ENCODE measurements around the gene FZD2.
"Not testable (repeated sequence)": the region's sequence is repeated elsewhere in the genome, so short reads cannot be mapped to it uniquely, and the experiment has no call there.

The FZD2 gene

DNA sequence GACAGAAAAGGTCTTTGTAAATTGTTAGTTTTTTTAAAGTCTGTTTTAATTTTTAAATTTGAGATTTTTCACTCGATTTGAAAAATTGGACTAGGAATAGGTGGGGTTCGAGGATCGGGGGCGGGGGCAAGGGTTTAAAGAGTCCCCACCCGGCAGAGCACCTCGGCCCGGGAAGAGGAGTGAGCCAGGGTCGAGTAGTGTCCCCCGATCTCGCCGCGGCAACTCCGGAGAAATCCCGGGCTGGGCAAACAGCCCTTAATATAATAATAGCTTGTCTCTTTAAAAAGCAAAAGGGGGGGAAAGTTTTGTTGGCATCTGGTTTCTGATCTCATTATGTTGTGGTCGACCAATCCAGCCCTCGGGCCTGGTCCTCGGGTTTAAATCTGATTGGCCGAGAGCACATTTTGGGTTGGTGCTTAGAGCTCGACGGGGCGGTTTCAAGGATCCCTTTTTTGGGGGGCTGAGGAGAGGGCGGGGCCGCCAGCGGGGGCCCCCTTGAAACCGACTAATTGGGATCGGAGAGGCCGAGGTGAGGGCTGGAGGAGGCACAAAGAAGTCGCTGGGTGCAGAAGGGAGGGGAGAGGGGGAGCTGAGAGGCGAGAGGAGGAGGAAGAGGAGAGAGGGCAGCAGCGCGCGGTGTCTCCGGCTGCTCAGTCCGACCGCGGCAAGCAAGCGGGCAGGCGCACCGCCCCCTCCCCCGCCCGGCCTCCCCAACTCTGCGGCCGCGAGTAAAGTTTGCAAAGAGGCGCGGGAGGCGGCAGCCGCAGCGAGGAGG lies at the start of gene FZD2:
FZD2 (plus strand) TSS at position 653 of the 775 bp plus-strand sequence. CDS start 205 bp downstream, outside the sequence.
- DNase-seq: peak; percentile 96

DNA sequence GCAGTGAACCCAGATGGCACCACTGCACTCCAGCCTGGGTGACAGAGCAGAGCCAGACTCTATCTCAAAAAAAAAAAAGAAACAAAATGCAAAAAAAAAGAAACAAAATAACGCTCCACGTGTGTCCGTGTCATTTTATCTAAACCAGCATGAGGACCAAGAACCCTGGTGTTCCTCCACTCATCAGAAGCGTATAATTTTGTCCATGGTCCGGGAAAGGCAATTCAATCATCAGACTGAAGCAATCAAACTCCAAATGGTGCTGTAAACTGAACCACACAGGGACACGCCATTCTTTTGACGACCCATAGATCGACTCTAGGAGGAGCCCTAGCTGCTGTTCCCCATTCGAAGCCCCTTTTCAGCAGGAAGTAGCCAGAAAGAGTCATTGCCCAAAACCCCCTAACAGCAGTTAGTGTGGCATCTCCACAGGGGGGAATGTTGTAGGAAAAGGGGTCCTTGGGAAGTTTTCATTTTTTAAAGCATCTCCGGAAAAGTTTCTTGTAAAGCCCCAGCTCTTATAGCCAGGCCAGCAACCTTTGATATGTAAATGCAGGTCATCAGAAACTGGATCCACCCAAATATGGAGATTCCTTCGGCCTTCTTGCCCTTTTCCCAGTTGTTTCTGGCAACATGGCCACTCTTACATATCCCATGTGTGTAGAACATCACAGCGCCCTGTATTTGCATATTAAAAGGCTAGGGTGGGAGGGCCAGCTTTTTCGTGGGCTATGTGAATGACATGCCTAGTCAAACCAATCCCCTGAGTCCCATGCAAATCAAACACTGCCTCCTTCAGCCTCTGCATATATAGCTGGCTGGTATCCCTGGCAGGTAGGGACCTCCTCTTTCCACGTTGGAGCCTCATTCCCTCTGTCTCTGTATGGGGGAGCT lies 45.8 kb upstream of the FZD2 start:
- not testable (repeated sequence) for DNase-seq

DNA sequence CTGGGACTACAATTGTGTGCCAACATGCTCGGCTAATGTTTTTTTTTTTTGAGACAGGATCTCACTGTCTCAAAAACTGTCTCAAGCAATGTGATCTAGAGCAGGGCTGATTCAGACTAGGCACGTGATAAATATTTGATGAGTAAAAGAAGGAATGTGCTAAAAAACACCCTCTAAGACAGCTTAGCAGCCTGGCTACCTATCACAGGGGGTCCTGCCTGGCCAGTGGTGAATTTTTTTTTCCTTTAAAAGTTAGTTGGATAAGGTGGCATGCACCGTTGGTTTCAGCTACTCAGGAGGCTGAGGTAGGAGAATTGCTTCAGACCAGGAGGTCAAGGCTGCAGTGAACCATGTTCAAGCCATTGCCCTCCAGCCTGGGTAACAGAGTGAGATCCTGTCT lies 39.3 kb upstream of the FZD2 start:
- no peak for DNase-seq

DNA sequence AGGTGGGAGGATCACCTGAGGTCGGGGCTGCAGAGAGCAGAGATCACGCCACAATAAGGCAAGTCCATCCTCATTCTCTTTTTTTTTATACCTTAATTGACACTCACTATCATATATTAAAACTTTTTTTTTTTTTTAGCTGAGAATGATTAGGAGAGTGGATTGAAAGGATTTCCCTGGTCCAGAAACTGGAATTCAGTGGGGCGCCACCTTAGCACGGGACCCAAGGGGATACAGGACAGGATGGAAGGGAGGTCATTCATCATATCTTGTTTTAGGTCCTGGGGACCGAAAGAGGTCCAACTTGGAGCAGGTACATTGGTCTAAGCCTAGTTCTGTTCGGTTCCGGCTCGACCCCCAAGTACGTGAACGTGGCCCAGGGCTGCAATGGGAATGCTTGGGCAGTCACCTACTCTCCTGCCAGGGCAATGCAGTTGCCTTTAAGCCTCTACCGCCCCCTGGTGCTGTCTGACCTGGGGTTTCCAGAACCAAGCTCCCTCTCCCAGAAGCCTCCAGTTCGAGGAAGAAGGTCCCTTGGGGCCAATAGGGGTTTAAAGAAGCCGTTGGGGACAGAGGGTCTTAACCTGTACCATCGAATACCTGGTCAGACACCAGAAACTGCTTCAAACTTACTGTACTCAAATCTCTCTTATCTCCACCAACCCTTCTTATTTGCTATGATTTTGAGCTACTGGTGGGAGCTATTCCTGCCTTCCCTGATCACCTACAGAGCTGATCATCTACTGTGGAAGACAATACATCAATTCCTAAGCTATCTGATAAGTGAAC lies 34.2 kb upstream of the FZD2 start:
- DNase-seq: no peak

DNA sequence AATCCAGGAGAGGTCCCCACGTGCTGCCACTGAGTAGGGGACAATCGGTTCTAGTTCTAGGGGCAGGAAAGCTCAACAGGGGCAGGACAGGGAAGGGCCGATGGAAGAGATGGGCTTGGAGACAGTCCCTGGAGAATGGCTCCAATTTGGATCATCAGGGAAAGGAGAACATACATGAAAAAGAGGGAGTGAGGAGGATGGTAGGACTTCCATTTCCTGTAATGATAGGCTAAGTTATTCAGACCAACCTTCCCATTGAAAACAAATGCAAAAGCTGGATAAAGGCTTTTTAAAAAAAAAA lies 33.7 kb upstream of the FZD2 start:
- no peak for DNase-seq

DNA sequence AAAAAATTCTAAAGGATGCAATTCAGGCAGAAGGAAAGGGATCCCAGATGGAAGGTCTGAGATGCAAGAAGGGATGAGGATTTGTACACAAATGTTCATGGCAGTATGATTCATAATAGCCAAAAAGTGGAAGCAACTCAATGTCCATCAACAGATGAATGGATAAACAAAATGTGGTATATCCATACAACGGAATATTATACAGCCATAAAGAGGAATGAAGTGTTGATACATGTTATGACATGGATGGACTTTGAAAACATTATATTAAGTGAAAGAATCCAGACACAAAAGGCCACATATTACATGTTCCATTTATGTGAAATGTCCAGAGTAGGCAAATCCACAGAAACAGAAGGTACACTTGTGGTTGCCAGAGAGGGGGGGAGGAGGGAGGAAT lies 30.2 kb upstream of the FZD2 start:
- no peak for DNase-seq

- DNase-seq: no peak
Observed at GRCh38 chr17:44527954-44528353, 29.3 kb upstream of the FZD2 start.

DNA sequence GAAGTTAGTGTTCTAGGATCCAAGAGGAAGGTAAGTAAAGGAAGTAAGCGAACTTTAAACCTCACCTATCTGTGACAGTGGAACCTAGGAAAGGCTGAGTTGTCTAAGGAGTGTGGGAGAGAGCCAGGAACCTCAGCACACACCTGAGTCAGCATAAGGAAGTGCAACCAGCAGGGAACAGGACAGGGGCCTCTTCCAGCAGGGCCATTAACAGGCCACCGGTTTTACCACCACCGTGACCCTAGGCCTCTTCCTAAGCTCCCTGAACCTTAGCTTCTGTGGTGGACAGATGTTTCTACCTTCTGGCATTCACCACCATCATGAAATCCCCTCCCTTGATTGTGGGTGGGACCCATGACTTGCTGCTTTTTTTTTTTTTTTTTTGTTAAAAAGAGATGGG lies 27.4 kb upstream of the FZD2 start:
- DNase-seq: no peak

- DNase-seq: no peak
Observed at GRCh38 chr17:44530896-44531418, 26.3 kb upstream of the FZD2 start.

DNA sequence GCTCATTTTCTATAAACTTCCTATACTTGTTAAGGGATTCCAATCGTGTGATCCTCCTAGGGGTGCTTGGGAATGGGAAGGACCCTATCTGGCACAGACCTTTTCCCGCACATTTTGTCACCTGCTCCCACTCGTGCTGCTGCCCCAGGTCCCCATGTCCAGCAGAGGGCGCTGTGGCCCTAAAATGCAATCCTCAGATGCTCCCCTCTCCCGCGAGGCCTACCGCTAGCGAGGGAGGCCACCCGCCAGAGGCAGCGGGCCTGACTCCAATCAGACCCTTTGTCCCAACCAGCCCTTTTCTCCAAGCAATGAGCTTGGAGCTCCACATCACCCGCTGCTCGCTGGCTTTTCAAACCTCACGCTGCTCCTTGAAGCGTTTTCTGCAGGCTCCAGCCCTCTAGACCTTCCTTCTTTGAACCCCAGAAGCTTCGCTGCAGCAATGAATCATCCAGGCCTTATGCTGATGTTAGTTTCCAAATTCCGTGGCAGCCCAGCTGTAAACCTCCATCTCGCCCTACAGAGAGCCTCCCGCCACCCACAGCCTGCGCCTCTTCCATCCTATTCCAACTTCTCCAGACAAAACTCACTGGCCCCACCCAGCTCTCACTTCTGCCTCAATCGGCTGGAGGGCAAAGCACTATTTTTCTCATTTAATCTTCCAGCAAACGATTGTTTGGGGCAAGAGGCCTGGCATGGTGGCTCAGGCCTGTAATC lies 23.6 kb upstream of the FZD2 start:
- peak; percentile 84 for DNase-seq

DNA sequence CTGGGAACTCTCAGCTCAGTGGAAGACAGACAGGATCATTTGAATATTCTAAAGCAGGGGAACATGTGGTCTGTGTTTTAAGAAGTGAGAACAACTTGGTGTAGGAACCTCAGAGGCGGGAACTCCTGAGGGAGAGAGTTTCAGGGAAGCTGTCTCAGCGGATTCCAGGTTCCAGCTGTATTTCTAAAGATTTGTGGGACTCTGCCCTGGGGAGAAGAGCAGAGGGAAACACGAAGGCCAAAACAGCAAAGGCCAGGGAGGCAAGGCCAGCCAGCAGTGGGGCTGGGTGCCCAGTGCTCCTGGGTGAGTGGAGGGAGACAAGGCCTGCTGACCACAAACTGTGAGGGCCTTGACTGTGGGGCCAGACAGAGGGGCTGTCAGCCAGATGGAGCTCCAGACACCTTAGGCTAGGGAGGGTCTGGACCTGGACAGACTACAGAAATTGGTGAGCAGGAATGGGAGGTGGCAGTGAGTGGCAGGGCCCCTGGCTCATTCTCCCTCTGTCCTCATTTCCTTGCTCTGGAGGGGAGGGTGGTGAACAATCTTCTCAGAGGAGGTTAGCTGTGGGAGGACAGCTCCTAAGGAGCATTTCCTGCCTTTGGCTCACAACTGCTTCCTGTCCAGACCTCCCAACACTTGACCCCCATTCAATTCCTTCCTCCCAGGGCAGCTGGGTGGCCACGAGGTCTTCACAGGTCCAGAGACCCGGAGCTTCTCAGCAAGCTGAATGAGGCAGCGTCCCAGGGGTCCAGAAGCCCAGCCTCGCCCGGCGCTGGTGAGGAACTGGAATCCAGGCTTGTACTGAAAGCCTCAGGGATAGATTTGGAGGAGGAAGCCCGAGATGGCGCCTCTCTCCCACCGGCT lies 21.0 kb upstream of the FZD2 start:
- no peak for DNase-seq

GRCh38 chr17:44537922-44538321 lies 19.4 kb upstream of the FZD2 start:
- not testable (repeated sequence) for DNase-seq

- DNase-seq: no peak
Observed at GRCh38 chr17:44539673-44540072, 17.6 kb upstream of the FZD2 start.

DNA sequence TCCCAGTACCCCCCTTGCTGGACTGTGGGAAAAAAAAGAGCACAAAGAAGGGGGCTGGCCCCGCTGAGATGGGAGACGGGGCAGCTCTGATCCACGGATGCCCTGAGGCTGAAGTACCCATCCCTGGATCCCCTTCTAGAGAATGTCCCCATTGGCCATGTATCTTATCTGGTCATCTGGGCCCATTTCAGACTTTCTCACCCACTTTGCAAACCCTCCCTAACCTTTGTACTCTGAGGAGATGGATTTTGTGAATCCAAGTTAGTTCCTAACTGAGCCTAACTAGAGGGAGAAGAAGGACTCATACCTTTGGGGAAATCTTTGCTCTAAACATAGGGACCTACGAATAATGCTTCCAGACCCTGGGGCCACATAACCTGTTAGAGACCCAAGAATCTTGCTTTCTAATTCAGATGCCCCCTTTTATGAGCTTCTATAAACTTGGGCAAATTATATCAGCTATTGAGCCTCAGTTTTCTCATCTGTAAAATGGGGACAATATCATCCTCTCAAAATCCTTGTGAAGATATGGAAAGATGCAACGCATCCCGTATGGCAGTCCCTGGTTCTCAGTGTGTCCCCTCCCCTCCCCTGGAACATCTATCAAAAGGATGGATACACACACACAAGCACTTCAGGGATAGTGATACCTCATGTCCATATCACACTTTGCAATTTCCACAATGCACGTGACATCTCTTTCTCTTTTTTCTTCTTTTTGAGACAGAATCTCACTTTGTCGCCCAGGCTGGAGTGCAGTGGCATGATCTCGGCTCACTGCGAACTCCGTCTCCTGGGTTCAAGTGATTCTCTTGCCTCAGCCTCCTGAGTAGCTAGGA lies 16.8 kb upstream of the FZD2 start:
- DNase-seq: no peak

- peak; percentile 23 for DNase-seq
Observed at GRCh38 chr17:44541884-44542581, 15.3 kb upstream of the FZD2 start.

- peak; percentile 84 for DNase-seq
Observed at GRCh38 chr17:44543213-44543904, 13.9 kb upstream of the FZD2 start.

GRCh38 chr17:44543905-44544523 lies 13.3 kb upstream of the FZD2 start:
- no peak for DNase-seq

All from T1000 (cell line).